Naive thymus-derived CD8-positive, alpha-beta T cell (primary cell): ENCODE results near the gene PXMP2. TPM values are rescaled to one million over a fixed set of nuclear protein-coding genes. Genes with fewer than 3 reads are reported as not detected.

Experiments used
- ATAC-seq, 2 donors: fragments of 150-1000 bp; cut with Tn5 transposase in 1 of 2; sonication (Bioruptor Pico), chemical (Tn5 transposase) in 1 of 2; 1 replicate in 1 of 2; 2 replicates in 1 of 2; pipeline ENCODE4 v1.10.0; 2021; ENCODE audit warnings: mild to moderate bottlenecking in 2 of 2, moderate library complexity in 2 of 2
- POLR2A ChIA-PET: fragments of 350-600 bp; sonication (Branson Sonifier 250); formaldehyde crosslinking; loops from one replicate; lab custom pipeline; 2021; ENCODE audit warnings: antibody characterized with exemption; lab: Charles Lee
- DNase-seq, 10 donors: peaks; one replicate each; pipeline versions ENCODE4 v3.0.0 to v3.0.0-alpha.2; 2020 to 2022
- H3K27ac Mint-ChIP-seq, 10 donors: one replicate each; pipeline ENCODE4 v1.8.0; 2020 to 2022; ENCODE audit warnings: mild to moderate bottlenecking in 10 of 10, mixed read lengths in 10 of 10, moderate library complexity in 4 of 10, inconsistent platforms in 1 of 10
- H3K27me3 Mint-ChIP-seq, 5 donors: one replicate each; pipeline ENCODE4 v1.8.0; 2021 to 2022; ENCODE audit warnings: mixed read lengths in 5 of 5
- H3K36me3 Mint-ChIP-seq, 3 donors: one replicate each; pipeline ENCODE4 v1.8.0; 2020 to 2022; ENCODE audit warnings: mixed read lengths in 3 of 3, mild to moderate bottlenecking in 2 of 3, inconsistent platforms in 1 of 3
- H3K4me1 Mint-ChIP-seq, 4 donors: one replicate each; pipeline ENCODE4 v1.8.0; 2021 to 2022; ENCODE audit warnings: mixed read lengths in 4 of 4
- H3K4me3 Mint-ChIP-seq, 10 donors: one replicate each; pipeline ENCODE4 v1.8.0; 2020 to 2022; ENCODE audit warnings: mild to moderate bottlenecking in 10 of 10, mixed read lengths in 10 of 10, moderate library complexity in 6 of 10, inconsistent platforms in 1 of 10
- H3K9me3 Mint-ChIP-seq, 9 donors: one replicate each; pipeline ENCODE4 v1.8.0; 2020 to 2022; ENCODE audit warnings: mixed read lengths in 9 of 9, mild to moderate bottlenecking in 3 of 9, inconsistent platforms in 1 of 9, moderate library complexity in 1 of 9
- polyA plus RNA-seq, 3 donors: library from polyadenylated mRNA; unstranded; fragments of 300-500 nt; fragmentation: Illumina TruSeq; gene quantifications; one replicate each; pipeline ENCODE4 v1.2.3, GENCODE V29; 2021
- total RNA-seq, 8 experiments: library from RNA in 2 of 8; stranded (reverse) in 2 of 8; gene quantifications; one replicate each; pipeline ENCODE4 v1.2.3 and lab custom pipeline; 2021 to 2026

Gene PXMP2
- total and polyA plus RNA-seq, 5 experiments from 2014 or later = 3.8 to 16.4 (median 9.9) TPM

DNA sequence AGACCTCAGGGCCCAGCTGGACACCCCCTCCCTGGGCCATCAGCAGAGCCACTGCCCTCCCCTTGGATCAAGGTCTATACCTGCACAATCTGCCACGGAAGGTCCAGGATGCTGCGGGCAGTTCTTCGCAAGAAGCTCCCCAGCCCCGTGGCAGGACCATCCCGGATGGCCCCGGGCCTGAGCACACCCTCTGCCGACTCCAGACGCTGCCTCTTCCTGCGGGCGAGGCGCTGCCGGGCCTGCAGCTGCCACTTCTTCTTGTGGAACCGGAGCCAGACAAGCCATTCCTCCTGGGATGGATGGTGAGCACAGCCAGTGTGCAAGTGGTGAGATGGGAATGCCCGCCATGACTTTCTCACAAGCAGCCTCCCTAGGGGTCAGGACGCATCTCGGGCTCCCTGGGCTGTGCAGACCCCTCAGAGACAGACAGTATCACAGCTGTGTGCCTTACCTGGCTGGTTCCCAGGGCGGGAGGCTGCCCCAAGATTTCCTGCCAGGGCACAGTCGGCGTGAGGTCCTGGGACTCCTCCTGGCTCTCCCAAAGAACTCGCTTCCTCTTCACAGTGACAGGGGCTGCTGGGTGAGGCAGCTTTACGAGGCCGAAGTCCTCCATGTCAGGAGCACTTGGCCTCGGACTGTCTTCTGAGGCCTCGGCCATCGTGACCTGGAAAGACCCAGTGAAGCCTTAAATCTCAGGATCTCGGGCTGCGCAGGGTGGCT is 38.0 kb upstream of the PXMP2 start:
- no peak for DNase-seq
- ATAC-seq = no peak
- no peak overlapping the region for H3K27ac Mint-ChIP-seq
- H3K4me3 Mint-ChIP-seq = no peak overlapping the region
- H3K9me3 Mint-ChIP-seq = no peaks in the 10 kb centered on the region
- no peaks in the 10 kb centered on the region for H3K27me3 Mint-ChIP-seq
- POLR2A ChIA-PET = interaction anchor here (0.6 kb wide), 1 partner anchor 10 kb away, joined by 3 read pairs; no protein-coding TSS in a partner anchor
- H3K36me3 Mint-ChIP-seq = peaks cover 0 to 50% (median 10%) of the 10 kb centered on the region in 3 donors
- no peaks in the 10 kb centered on the region for H3K4me1 Mint-ChIP-seq

DNA sequence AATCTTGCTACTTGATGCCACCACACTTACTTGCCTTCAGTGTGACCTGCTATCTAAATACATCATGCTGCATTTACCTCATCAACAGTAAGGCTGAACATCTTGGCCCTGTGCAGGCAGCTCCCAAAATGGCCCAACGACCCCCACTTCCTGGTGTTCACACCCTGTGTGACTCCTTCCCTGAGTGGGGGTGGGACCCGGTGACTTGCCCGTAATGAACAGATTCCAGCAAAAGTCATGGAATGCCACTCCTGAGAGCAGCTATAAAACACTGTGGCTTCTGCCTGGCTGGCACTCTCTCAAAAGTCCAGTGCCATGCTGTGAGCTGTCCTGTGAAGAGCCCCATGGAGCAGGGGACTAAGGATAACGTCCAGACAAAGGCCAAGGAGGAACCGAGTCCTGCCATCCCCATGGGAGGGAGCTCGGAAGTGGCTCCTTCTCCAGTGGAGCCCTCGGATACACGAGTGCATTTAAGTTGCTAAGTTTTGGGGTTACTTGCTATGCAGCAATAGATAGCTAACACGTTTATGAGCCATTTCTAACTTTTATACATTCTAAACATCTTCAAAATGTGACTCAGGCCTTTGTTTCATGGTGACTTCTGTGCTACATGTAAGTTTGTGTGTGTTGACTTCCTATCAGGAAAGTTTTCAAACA is 35.8 kb upstream of the PXMP2 start:
- Mint-ChIP-seq H3K4me1 (no peaks in the 10 kb centered on the region), H3K27ac (peak overlapping the region in 3 of 10 donors; percentile 13 to 71 (median 19)), H3K27me3 (no peaks in the 10 kb centered on the region), H3K4me3 (no peak overlapping the region), H3K9me3 (no peaks in the 10 kb centered on the region), H3K36me3 (peaks cover 0 to 56% (median 11%) of the 10 kb centered on the region in 3 donors)
- DNase-seq (no peak), ATAC-seq (no peak)
- POLR2A ChIA-PET = interaction anchor here (0.7 kb wide), 1 partner anchor 125 kb away, joined by 4 read pairs; no protein-coding TSS in a partner anchor

DNA sequence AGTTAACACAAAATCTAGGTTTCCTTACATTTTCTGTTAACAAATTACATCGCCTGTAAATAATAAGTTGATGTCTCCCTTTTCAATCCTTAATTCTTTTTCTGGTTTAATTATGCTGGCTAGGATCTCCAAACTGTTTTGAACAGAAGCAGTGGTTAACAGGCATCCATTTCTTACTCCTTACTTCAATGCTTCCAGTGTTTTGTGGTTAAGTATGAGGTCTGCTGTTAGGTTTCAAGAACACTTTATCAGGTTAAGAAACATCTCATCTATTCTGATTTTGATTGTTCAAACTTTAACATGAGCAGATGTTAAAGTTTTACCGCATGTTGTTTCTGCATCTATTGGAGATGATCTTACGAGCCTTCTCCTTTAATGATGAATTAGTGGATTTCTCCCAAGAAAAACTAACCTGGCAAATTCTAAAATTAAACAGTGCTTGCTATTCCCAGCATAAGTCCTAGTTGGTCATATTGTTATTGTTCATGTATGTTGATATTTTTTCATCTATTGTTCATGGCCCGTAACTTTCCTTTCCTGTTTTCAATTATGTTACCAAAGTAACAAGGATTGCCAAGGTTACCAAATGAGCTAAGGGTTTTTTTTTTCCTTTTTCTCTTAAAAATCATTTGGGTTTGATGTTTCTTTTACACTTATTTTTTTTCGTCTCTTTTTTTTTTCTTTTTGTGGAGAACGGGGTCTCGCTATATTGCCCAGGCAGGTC is 33.7 kb upstream of the PXMP2 start:
- Mint-ChIP-seq H3K27ac (no peak overlapping the region), H3K36me3 (peaks cover 0 to 59% (median 12%) of the 10 kb centered on the region in 3 donors), H3K9me3 (no peaks in the 10 kb centered on the region), H3K4me1 (peaks cover 0 to 3% (median 0%) of the 10 kb centered on the region in 4 donors), H3K27me3 (no peaks in the 10 kb centered on the region), H3K4me3 (no peak overlapping the region)
- DNase-seq (no peak), ATAC-seq (no peak)
- POLR2A ChIA-PET = no interaction called here

DNA sequence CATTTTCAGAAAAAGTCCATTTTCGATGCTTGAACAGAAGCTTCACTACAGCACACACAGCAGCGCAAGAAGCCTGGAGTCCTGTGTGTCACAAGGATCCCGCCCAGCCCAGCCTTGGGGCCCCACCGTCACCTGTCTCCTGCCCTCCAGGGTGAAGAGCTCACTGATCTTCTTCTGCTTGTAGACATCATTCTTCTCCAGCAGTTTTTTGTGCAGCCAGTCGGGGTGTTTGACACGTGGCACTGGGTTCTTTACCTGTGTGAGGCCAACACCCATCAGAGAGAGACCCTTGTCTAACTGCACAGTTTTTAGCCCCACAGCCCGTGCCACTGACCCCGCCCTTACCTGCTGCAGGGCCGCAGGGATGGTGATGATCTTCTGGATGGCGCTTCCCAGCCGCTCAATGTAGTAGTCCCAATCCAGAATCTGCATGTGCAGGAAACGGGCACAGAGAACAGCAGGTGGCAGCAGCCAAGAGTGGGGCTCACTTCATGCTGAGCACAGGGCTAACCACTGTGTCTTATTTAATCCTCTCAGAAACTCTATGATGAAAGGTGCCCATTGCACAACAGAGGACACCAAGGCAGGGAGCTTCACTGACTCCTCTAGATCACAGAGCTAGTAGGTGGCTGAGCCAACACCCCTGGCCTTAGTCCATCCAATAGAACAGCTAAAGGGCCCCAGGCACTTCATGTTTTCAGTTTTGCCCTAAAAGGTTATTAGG is 30.2 kb upstream of the PXMP2 start:
- H3K27me3 Mint-ChIP-seq = no peaks in the 10 kb centered on the region
- DNase-seq (no peak), ATAC-seq (no peak)
- H3K36me3 Mint-ChIP-seq = peaks cover 0 to 67% (median 18%) of the 10 kb centered on the region in 3 donors
- no peaks in the 10 kb centered on the region for H3K9me3 Mint-ChIP-seq
- peak overlapping the region in 1 of 10 donors; percentile 28 for H3K4me3 Mint-ChIP-seq
- POLR2A ChIA-PET = no interaction called here
- H3K27ac Mint-ChIP-seq = peak overlapping the region in 1 of 10 donors; percentile 40
- peaks cover 5 to 26% (median 15%) of the 10 kb centered on the region in 4 donors for H3K4me1 Mint-ChIP-seq

DNA sequence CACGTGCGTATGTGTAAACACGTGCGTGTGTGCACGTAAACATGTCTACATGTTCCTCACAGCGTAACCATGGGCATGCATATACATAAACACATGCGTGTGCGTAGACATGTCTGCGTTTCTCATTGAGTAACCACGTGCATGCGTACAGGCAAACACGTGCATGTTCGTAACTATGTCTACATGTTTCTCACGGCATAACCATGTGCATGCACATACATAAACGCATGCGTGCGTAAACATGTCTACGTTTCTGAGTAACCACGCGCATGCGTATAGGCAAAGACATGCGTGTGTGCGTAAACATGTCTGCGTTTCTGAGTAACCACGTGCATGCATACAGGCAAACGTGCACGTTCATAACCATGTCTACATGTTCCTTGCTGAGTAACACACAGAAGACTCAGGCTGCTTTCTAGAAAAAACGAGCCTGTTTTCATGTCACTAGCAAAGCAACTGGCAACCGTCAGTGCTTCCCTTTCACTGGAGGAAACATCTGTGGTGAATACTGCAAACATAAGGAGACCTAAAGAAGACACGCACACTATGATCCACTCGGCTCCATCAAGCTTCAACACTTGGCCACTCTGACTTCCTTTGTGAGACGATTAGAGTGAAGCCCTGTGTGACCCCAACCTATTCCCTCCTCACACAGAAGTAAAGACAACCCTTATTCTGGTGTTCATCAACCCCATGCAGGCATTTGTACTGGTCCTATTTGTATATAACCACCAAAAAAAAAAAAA is 29.1 kb upstream of the PXMP2 start:
- Mint-ChIP-seq H3K27me3 (no peaks in the 10 kb centered on the region), H3K4me1 (peaks cover 12 to 37% (median 24%) of the 10 kb centered on the region in 4 donors), H3K4me3 (no peak overlapping the region), H3K36me3 (peaks cover 0 to 70% (median 18%) of the 10 kb centered on the region in 3 donors), H3K9me3 (no peaks in the 10 kb centered on the region), H3K27ac (peak overlapping the region in 1 of 10 donors; percentile 71)
- POLR2A ChIA-PET = interaction anchor here (0.7 kb wide), 1 partner anchor 9 kb away, joined by 3 read pairs; no protein-coding TSS in a partner anchor
- DNase-seq (no peak), ATAC-seq (no peak)

DNA sequence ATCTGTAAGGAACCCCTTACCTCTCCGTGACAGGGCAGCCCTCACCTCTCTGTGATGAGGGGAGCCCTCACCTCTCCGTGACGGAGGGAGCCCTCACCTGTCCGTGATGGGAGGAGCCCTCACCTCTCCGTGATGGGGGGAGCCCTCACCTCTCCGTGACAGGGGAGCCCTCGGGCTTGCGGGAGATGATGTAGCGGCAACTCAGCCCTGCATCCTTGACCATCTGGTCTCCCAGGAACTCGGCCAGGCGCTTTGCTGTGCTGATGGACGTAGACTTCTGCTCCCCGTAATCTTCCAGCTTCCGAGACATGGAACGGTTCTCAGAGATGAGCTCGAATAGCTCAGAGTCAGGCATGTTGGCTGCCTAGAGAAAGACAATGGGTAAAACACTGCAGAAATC is 28.2 kb upstream of the PXMP2 start:
- ATAC-seq (no peak), DNase-seq (no peak)
- Mint-ChIP-seq H3K27ac (no peak overlapping the region), H3K9me3 (no peaks in the 10 kb centered on the region), H3K4me3 (no peak overlapping the region), H3K4me1 (peaks cover 14 to 39% (median 25%) of the 10 kb centered on the region in 4 donors), H3K36me3 (peaks cover 0 to 67% (median 12%) of the 10 kb centered on the region in 3 donors), H3K27me3 (no peaks in the 10 kb centered on the region)
- POLR2A ChIA-PET = interaction anchor here (0.7 kb wide), 1 partner anchor 9 kb away, joined by 3 read pairs; no protein-coding TSS in a partner anchor

DNA sequence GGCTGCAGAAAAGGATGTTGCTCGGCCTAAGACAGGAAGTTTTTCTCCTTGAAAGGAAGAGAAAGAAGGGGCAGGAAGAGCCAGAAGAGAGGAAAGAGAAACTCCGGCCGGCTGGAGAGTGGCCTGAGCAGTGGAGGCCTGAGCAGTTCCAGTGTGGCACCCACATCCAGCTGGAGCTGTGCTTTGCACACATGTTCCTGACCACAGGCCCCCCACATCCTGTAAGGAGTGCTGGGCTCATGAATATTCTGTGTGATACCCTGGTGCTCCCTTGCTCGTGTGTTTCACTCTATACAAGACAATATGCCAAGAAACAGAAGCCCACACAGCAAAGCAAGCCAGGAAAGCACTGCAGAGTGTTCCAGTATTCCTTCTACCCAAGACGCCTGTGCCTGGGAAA is 27.3 kb upstream of the PXMP2 start:
- peak overlapping the region; percentile 9 to 82 (median 60) for H3K27ac Mint-ChIP-seq
- POLR2A ChIA-PET = no interaction called here
- H3K9me3 Mint-ChIP-seq = no peaks in the 10 kb centered on the region
- H3K36me3 Mint-ChIP-seq = peaks cover 0 to 61% (median 9%) of the 10 kb centered on the region in 3 donors
- DNase-seq = no peak
- no peak for ATAC-seq
- H3K4me3 Mint-ChIP-seq = peak overlapping the region in 1 of 10 donors; percentile 13
- no peaks in the 10 kb centered on the region for H3K27me3 Mint-ChIP-seq
- H3K4me1 Mint-ChIP-seq = peaks cover 14 to 39% (median 25%) of the 10 kb centered on the region in 4 donors

DNA sequence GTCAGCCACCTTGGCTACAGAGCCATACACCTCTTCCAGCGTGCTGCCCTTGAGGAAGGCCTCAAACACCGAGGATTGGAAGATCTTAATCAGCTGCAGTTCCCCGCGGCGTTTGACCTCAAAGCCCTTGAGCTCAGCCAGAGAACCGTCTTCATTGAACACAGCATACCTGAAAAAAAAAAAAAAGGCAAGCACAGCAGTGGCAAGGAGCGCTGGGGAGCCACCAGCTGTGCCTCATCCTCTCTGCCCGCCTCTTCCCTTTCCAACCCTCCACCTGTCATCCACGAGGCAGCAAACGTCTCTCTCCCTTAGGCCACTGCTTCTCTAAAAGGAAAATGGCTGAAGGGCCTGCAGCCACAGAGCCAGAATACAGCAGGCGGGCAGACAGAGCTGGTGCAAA is 26.4 kb upstream of the PXMP2 start:
- DNase-seq (no peak), ATAC-seq (no peak)
- peaks cover 0 to 65% (median 18%) of the 10 kb centered on the region in 3 donors for H3K36me3 Mint-ChIP-seq
- peak overlapping the region in 4 of 10 donors; percentile 18 to 57 (median 37) for H3K27ac Mint-ChIP-seq
- POLR2A ChIA-PET = no interaction called here
- H3K4me3 Mint-ChIP-seq = no peak overlapping the region
- H3K4me1 Mint-ChIP-seq = peaks cover 15 to 39% (median 26%) of the 10 kb centered on the region in 4 donors
- H3K9me3 Mint-ChIP-seq = no peaks in the 10 kb centered on the region
- no peaks in the 10 kb centered on the region for H3K27me3 Mint-ChIP-seq

DNA sequence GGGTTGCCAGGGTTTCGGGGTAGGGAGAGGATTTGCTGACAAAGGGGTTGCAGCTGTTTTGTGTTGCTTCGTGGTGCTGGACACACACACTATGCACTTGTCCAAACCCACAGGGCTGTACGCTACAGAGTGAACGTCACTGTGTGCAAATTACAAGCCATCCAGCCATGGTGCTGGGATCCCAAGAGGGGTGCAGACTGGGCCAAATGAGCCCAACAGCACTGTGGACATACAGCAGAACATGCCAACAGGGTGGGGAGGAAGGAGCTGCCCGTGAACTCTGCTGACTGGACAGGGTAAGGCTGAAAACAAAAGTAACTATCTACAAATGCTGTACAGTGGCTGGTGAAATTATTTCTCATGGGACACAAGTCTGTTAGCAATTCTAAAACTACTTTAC is 25.4 kb upstream of the PXMP2 start:
- H3K9me3 Mint-ChIP-seq = no peaks in the 10 kb centered on the region
- H3K4me1 Mint-ChIP-seq = peaks cover 15 to 39% (median 26%) of the 10 kb centered on the region in 4 donors
- no peak for ATAC-seq
- peak overlapping the region in 3 of 10 donors; percentile 2 to 70 (median 37) for H3K27ac Mint-ChIP-seq
- DNase-seq = no peak
- POLR2A ChIA-PET = no interaction called here
- H3K36me3 Mint-ChIP-seq = peaks cover 0 to 69% (median 22%) of the 10 kb centered on the region in 3 donors
- no peak overlapping the region for H3K4me3 Mint-ChIP-seq
- no peaks in the 10 kb centered on the region for H3K27me3 Mint-ChIP-seq

DNA sequence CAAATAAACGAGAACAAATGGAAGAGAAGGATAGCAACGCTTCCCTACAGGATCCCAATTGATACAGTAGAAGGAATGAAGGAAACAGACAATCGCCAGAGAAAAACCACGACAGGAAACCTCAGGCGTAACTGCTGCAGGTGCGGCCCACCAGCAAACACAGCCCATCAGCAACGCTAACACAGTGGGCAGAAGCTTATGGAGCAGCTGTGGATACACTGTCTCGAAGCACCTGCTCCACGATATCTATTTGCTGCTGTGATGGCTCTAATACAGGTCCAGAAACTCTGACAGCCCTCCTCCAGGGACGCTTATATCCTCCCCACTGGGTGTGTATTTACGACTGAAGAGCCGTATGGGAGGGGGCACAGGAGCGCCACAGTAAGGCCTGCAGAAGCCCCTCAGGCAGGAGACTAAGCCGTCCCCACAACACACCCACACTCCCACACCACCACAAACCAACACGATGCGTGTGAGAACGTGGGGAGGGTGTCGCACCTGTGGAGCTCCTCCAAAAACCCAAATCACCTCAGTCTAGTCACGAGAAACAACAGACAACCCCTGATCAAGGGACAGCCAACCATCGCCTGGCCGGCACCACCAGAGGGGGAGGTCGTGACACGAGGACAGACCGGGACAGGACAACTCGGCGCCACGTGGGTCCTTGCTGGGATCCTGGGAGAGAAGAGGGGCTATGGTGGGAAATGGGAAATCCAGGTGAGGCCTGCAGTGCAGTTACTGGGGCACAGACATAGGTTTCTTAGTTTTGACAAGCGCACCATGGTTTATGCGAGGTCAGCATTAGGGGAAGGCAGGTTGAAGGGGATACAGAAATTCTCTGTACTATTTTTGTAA is 24.3 kb upstream of the PXMP2 start:
- peak overlapping the region in 2 of 10 donors; percentile 0 to 16 for H3K4me3 Mint-ChIP-seq
- DNase-seq (no peak), ATAC-seq (no peak)
- POLR2A ChIA-PET = interaction anchor here (0.9 kb wide), 1 partner anchor 47 kb away, joined by 4 read pairs; the partner anchor contains the start of gene PGAM5
- peaks cover 5 to 69% (median 25%) of the 10 kb centered on the region in 3 donors for H3K36me3 Mint-ChIP-seq
- no peaks in the 10 kb centered on the region for H3K27me3 Mint-ChIP-seq
- H3K4me1 Mint-ChIP-seq = peaks cover 15 to 39% (median 26%) of the 10 kb centered on the region in 4 donors
- peak overlapping the region in 6 of 10 donors; percentile 35 to 86 (median 47) for H3K27ac Mint-ChIP-seq
- H3K9me3 Mint-ChIP-seq = no peaks in the 10 kb centered on the region
